ENCODE results near the gene DNPH1. TPM values are rescaled to one million over a fixed set of nuclear protein-coding genes. Genes with fewer than 3 reads are reported as not detected.

The DNPH1 gene
- polyA plus RNA-seq, 10 donors = 12.5 to 36.1 (median 17.7) TPM

DNA sequence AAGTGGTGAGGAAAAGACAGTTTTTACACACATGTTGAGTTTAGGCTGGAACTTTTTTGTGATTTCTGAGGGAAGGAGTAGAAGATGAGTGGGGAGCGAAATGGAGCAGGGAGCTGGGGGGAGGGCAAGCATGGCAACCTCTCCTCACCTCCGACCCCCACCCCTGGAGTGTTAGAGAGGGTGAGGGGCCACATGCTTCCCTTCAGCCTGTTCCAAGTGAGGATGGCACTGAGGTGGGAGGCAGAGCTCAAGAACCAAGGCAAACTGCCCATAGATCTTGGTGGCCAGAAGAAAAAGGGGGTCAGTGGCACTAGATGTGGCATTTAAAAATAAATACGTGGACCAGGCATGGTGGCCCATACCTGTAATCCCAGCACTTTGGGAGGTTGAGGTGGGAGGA, 18.8 kb upstream of the DNPH1 start:
- DNase-seq = no peak

DNA sequence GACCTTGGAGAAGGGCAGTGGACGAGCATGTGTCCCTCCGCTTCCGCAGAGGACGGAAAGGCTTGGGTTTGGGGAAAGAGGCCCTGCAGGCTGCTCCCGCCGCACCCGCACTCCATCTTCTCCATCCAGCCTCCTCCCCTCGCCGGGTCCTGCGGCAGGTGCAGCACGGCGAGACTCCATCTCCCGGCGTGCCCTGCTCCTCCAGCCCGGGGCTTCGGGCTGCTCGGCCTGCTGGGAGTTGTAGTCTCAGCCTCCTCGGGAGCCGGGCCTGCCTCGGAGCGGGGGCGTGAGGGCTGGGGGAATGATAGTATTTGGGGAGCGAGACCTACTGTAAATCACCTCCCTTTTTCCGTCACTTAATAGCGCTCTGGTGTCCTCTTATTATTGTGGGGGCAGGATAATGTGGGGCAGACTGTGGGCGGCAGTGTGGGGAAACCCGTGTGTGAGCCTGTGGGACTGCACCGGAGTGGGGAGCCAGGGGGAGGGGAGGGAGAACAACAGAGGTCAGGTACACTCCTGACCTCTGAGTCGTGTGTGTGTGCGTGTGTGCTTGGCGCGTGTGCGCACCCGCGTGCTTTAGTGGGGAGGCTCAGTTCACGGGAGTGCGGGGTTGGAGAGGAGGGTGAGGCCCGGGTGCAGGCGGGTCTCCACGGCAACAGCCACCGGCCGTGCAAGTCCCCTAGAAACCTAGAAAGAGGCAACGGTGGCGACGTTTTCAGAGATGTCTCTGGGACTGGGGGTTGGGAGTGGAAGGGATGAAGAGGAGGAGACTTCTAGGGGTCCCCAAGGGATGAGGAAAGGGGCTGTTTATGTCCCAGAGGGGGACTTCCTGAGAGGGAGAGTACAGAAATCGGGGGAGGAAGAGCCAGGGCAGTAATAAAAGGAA, 18.1 kb upstream of the DNPH1 start:
- peak; percentile 18 to 84 (median 61) for DNase-seq

DNA sequence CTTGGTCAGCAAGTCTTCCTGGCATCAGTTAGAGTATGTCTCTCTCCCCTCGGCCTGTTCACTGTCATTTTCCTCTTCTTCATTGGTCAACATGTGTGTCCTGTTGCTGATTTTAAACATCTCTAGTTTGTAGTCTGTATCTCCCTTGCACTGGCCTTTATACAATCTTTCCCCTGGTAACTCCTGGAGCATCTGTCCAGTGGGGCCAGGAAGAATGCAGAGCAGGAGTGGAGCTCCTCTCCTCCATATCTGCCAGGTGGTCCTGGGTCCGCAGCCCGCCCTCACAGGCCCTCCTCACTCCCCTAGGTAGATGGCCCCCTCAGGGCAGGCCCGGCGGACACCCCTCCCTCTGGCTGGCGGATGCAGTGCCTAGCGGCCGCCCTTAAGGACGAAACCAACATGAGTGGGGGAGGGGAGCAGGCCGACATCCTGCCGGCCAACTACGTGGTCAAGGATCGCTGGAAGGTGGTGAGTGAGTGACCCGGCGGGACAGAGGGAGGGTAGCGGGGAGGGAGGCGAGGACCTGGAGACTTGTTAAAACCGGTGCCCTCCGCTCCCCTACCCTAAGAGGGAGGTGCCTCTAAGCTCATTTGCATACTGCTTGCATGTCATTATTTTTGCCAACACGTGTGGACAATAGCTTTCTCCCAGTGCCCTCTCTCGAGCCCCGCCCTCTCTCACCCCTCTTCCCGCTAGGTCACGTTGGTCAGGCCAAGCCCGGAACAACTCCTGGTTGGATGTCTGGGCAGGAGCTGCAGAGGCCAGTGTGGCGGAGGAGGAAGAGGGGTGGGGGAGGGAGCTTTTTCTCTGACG, 17.2 kb upstream of the DNPH1 start:
- DNase-seq = no peak

DNA sequence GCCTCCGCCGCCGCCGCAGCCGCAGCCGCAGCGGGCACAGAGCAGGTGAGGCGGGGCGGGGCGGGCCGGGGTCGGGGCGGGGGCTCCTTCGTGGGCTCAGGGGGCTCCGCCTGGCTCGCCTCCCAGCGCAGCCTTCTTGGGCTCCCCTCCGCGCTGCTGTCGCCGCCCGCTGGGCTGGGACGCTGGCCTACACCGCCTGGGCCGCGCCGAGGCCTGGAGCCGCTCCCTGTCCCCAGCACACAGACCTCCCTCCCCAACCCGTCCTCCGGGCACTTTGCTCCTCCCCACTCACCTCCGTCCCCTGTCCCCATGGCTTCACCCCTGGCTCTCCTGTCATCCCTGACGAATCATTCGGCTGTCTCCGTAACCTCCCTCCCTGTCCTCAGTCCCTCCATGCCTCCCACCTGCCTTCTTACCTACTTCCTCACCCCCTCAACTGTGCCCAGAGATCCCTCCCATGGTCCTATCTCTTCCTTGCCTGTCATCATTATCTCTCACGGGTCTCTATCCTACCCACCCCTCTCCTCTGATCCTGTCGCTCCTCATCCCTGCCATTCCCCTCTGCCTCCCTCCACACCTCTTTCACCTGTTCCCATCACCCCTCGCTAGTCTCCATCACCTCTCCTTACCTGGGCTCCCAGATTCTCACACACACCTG, 14.5 kb upstream of the DNPH1 start:
- no peak for DNase-seq

DNA sequence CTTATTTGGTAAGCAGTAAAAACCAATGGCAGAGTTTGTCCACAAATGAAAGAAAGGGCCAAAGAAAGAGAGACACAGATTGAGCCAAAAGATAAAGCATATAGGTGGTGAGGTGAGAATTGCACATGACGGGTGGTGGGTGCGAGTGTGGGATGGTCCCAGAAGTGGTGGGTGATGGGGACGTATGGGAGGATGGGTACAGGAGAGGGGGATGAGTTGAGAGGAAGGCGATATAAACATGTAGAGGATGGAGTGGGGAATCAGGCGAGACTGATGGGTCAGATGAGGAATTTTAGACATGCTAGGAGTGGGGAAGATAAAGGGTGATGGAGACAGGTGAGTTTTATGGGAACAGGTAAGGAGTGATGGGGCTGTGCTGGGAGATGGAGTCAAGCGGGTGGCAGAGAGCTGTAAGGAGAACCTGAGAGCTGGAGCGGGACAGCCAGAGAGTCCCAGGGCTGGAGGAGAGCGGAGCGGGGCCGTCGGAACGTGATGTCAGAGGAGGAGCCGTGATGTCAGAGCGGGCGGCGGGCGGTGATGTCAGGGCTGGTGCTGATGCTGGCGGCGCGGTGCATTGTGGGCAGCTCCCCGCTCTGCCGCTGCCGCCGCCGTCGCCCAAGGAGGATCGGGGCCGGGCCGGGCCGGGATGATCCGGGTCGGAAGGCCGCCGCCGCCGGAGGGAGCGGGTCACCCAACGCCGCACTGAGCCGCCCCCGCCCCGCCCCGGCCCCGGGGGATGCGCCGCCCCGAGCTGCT, 13.8 kb upstream of the DNPH1 start, which contains the start of gene TTBK1:
Gene TTBK1 (plus strand): TSS at position 574 of the 756 bp plus-strand sequence. CDS start 3,180 bp downstream, outside the sequence.
- no peak for DNase-seq

DNA sequence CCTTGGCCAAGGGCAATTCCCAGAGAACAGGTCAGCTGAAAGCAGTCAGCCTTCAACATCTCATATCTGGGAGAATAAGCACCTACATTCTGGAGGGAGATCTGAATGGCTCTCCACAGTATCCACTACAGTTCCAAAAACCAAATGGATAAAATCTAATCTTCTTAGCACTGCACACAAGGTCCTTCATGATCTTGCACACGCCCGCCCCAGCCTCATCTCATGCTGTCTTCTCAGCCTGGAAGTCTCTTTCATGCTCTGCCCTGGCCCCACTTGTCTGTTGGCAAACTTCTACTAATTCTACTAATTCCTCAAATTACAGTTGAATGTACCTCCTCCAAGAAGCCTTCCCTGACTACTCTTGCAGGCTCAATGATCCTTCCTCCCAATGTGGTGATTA, 12.2 kb upstream of the DNPH1 start:
- no peak for DNase-seq

DNA sequence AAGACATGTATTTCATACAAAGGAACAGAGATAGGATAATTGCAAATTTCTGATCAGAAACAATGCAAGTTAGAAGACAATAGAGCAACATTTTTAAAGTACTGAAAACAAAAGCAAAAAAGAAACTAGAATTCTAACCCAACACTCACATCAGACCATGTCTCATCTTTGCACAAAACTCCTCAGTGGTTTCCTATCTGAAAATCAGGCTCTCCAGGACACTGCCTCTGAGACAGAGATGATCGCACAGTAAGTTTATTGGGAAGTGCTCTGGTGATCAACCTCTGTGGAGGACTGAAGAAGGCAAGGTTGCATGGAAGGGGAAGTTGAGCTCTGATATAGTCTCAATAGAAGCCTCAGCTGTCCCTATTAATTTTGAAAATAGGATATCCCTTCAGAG, 11.7 kb upstream of the DNPH1 start:
- DNase-seq = no peak

DNA sequence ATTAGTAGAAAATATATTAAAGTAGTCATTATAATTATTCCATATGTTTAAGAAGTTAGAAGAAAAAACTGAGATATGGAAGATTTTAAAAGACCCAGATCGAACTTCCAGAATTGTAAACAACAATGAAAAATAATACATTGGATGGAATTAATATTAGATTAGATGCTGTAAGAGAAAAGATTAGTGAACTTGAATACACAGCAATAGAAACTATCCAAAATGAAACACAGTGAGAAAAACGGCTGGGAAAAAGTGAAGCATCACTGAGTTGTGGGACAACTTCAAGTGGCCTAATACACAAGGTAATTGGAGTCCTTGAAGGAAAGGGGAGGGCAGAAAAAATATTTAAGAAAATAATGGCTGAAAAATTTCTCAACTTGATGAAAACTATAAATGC, 9.8 kb upstream of the DNPH1 start:
- no peak for DNase-seq

DNA sequence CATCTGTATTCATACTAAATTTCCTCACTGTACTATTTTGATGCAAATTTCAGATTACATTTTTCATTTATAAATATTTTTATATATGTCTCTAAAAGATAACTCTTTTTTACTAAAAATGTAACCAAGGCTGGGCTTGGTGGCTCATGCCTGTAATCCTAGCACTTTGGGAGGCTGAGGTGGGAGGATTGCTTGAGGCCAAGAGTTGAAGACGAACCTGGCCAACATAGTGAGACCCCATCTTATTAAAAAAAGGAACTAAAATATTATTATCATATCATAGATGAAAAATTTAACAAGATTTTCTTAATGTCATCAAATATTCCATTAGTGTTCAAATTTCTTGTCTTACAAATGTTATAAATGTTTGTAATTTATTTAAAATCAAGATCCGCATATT, 6.6 kb upstream of the DNPH1 start:
- DNase-seq = no peak

DNA sequence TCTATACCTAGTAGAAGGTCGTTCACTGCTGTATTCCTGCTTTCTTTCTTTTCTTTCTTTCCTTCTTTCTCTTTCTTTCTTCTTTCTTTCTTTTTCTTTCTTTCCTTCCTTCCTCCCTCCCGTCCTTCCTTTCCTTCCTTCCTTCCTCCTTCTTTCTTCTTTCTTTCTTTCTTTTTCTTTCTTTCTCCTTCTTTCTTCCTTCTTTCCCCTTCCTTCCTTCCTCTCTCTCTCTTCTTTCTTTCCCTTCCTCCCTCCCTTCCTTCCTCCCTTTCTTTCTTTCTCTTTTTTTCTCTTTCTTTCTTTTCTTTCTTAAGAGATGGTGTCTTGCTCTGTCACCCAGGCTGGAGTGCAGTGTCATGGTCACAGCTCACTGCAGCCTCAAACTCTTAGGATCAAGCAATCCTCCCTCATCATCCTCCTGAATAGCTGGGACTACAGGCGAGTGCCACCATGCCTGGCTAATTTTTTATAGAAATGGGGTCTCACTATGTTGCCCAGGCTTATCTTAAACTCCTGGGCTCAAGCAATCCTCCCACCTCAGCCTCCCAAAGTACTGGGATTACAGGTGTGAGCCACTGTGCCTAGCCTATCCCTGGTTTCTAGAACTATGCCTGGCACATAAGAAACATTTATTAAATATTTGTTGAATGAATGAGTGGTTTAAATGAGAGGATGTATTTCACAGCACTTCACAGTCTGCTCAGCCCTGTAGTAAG, 2.6 kb upstream of the DNPH1 start:
- no peak for DNase-seq

DNA sequence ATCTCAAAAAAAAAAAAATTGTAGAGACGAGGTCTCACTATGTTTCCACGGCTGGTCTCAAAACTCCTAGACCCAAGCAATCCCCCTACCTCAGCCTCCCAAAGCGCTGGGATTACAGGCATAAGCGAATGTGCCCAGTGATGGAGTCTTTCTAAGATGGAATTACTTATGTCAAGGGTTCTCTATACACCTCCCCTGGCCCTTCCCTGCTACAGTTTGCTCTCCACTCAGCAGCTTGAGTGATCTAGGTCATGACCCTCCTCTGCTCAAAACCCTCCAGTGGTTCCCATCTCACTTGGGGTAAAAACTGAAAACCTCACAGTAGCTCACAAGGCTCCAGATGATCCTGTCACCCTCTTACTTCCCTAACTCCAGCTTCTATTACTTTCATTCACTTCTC, 1.8 kb upstream of the DNPH1 start:
- DNase-seq = no peak

DNA sequence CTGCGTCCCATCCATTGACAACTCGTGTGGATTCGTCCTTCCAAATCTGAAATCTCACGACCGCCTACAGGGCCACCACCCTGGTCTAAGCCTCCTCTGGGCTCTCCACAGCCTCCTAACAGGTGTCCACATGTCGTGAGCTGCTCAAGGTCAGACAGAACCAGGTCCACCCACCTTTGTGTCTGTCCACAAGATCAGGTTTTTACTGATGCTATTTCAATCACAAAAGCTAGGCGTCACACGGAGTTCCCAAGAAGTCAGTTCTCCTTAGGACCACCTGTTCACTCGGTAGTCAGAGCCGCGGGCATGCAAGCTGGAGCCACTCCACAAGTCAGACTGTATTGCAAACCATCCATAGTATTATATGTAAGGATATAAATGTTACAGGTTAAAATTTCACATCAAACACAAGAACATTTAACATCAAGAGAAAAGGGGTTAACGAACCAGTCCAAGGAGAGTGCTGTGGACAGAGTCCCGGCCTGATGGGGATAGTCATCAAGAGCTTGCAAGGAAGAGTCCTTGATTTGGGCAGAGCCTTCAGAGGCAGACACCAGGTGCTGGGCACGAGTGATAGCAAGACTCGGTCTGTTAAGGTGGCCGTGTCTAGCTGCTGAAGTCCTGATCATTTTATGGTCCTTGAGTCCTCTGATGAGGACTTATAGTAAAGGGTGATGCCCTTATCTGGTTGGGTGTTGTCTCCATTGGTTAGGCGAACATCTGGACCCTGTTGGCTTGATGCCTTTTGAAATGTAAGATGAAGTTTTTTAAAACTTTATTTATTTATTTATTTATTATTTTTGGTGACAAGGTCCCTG, 731 bp upstream of the DNPH1 start:
- DNase-seq = no peak

DNA sequence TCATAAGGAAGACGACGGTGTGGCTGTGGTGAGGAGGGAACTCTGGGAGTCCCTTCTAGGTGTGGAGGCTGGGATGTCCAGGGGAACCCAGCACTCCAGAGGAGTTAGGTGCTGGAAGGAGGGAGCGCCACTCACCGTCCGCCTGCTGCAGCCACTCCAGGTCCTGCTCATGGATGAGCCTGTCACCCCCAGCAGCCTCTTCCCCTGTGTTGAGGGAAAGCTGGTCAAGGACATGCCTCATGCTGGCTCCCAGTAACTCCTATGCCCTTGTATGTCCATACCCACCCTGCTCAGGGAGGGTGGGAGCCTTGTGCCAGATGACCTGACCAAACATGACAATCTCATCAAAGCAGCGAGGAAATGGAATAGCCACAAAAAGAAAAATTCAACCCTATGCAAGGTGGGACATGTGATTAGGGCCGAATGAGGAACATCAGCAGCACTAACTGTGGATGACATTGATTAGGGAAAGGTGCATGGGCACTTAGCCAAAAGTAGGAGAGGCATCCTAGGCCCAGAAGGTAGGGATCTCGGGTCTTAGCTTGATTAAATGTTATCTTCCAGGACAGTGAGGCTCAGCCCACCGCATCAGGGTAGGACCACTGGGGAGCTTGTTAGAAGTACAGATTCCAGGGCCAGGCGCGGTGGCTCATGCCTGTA, 3.0 kb downstream of the DNPH1 start:
- no peak for DNase-seq

DNA sequence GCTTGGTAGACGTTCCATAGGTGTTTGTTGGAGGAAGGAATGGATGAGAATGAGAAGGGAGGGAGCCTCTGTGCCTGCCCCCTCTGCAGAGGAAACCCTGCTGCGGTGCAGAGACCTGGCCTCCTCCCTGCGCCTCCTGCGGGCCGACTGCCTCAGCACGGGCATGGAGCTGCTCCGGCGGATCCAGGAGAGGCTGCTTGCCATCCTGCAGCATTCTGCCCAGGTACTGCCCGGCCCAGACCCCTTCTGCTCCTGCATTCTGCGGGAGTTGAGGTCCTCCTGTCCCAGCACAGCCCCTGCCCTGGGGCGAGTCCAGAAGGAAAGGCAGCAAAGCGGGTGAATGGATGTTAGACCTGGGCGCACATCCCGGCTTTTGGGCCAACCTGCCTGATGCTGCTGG, 6.1 kb downstream of the DNPH1 start:
- DNase-seq = no peak

DNA sequence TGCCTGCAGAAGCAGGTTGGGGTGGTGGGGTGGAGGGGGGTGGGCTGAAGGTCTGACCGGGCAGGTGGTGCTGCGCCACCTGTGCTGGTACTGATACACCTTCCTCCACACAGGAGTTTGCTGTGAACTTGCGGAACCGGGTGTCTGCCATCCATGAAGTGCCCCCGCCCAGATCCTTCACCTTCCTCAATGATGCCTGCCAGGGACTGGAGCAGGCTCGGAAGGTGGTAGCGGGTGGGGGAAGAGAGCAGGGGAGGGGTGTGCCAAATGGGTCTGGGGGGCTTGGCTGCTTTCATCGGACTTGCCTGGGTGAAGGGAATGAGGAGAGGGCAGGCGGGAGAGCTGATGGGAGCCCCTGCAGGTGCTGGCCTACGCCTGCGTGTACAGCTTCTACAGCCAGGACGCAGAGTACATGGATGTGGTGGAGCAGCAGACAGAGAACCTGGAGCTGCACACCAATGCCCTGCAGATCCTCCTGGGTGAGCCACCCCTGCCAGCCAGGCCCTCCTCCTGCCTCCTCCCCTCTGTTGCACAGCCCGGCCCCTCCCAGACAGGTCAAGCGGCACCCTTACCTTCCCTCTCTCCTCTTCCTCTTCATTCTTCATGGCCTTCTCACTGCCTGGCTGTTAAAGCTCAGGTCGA, 6.7 kb downstream of the DNPH1 start:
- no peak for DNase-seq

DNA sequence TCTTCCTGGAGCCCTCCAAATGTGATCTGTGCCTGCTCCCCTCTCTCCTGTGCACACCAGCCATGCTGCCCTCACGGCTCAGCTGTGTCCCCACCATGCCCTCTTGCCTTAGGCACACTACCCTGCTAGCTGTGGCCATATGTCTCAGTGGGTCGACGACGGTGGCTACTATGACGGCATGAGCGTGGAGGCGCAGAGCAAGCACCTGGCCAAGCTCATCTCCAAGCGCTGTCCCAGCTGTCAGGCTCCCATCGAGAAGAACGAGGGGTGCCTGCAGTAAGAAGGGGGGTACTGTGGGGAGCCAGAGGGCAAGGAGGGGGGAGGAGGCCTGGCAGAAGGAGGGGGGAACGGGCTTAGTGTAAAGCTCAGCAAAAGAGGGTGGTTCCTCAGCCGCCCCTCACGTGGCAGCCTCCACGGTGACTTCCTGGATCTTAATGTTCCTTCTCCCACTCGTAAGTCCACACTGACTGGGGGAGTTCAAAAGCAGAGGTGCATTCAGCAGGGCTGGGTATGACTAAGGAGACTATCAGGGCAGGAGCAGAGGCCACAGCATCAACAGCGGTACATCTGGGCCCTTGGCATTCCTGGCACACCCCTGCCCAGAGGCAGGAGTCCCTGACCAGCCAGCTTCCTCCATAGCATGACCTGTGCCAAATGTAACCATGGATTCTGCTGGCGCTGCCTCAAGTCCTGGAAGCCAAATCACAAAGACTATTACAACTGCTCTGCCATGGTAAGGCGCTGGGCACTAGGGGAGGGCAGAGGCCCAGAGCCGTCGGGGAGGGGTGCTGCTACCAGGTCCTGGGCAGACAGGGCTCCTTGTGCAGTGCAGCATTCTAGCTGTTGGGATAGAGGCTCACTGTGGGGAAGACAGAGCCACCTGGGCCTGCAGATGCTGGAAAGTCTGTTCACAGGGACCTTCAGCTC, 8.0 kb downstream of the DNPH1 start:
- no peak for DNase-seq

DNA sequence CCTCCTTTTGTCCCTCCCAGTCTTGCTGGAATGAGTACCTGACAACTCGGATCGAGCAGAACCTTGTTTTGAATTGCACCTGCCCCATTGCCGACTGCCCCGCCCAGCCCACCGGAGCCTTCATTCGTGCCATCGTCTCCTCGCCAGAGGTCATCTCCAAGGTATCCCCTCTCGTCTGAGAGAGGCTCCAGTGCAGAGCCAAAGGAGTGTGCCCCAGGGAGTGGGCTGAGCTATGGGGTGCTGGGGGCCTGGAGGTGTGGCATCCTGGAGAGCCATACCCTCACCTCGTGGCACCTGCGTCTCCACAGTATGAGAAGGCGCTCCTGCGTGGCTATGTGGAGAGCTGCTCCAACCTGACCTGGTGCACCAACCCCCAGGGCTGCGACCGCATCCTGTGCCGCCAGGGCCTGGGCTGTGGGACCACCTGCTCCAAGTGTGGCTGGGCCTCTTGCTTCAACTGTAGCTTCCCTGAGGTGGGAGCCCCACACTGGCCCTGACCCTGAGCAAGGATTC, 8.8 kb downstream of the DNPH1 start:
- DNase-seq = no peak

DNA sequence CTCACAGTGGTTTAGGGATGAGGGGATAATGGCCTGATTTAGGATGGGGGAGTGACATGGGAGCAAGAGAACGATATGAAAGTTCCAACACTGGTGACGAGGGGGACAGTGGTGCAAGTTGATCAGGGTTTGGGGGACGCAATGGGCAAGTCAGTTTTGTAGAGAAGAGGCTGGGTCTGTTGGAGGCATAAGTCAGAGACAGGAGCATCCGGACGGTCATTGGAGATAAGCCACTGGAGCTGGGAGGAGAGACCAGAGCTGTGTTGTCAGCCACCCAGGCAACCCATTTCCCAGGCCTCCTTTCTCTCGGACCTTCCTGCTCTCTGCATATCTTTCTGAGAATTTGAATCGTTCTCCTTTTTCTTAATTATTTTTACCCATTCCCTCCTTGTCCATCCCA, 9.5 kb downstream of the DNPH1 start:
- DNase-seq = no peak
